Brain microvascular endothelial cell (primary cell): ENCODE measurements around the gene ACSBG1.

Experiments
- DNase-seq: peaks from one replicate; pipeline ENCODE4 v3.0.0-alpha.2; 2020
- H3K27ac ChIP-seq: fragments of 250-450 bp; sonication (Bioruptor Pico); 2 replicates; pipeline ENCODE4 v1.5.1; 2020; ENCODE audit warnings: mild to moderate bottlenecking, moderate library complexity
- H3K27me3 ChIP-seq: fragments of 250-450 bp; sonication (Bioruptor Pico); replicated peaks from 2 replicates; pipeline ENCODE4 v1.5.1; 2020; ENCODE audit warnings: mild to moderate bottlenecking
- H3K36me3 ChIP-seq: fragments of 250-450 bp; sonication (Bioruptor Pico); replicated peaks from 2 replicates; pipeline ENCODE4 v1.5.1; 2020; ENCODE audit warnings: mild to moderate bottlenecking
- H3K4me3 ChIP-seq: 2 replicates; pipeline ENCODE4 v1.5.1; 2011; ENCODE audit warnings: low read depth, mild to moderate bottlenecking, control low read depth, low read length, moderate library complexity
- in situ Hi-C: cut with HindIII; loops from 2 replicates; pipeline ENCODE4 v1.10.0; 2017; ENCODE audit warnings: low sequenced_read_pairs, low pct_ligation_motif_present
- TF ChIP-seq, protein P1 (sequence below): IDR thresholded peaks from 2 replicates; pipeline ENCODE4 v1.5.1; 2011; ENCODE audit warnings: low read depth, mild to moderate bottlenecking, moderate library complexity, low read length, control low read depth, inconsistent platforms; ENCODE audit errors: missing control alignments

Gene ACSBG1

DNA sequence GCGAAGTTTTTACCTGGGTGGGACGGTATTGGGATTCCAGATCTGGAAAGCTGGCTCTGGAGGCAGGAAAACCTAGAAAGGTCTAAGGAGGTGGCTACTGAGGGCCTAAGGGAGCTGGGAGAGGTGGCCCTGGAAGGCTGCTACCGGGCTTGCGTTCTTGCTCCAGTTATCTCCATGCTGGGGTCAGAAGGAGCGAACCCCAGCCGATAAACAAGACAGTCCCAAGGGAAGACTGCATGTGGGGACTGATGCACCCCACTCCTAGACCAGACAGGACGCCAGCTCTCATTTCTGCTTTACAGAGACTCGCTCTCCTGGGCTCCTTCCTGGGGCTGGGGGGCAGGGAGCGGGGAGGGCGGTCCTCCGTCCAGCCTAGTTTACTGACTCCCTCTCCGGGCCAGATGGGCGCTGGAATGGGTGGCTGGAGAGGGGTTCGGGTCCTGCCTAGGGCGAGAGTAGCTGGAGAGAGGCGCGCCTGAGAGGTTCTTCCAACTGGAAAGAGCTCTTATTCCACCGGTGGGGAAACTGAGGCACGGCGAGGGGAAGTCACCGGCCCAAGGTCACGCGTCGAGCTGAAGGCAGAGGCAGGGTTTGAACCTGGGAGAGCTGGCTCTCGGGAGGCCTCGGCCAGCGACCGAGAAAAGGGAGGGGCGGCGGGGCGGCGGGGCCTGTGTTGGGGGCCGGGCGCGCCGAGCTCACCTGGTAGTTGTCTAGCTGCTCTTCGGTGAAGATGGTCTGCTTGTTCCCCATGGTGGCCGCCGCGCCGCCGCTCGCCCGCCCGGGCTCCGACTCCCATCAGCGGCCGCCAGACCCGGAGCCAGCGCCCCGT, 103.7 kb downstream of the ACSBG1 start:
- peak overlapping the region; percentile 68 for H3K4me3 ChIP-seq
- no peak for DNase-seq
- H3K36me3 ChIP-seq, result no peaks in the 10 kb centered on the region
- H3K27me3 ChIP-seq, result no peaks in the 10 kb centered on the region
- in situ Hi-C loops, result no loop called here
- TF ChIP-seq, protein P1, sequence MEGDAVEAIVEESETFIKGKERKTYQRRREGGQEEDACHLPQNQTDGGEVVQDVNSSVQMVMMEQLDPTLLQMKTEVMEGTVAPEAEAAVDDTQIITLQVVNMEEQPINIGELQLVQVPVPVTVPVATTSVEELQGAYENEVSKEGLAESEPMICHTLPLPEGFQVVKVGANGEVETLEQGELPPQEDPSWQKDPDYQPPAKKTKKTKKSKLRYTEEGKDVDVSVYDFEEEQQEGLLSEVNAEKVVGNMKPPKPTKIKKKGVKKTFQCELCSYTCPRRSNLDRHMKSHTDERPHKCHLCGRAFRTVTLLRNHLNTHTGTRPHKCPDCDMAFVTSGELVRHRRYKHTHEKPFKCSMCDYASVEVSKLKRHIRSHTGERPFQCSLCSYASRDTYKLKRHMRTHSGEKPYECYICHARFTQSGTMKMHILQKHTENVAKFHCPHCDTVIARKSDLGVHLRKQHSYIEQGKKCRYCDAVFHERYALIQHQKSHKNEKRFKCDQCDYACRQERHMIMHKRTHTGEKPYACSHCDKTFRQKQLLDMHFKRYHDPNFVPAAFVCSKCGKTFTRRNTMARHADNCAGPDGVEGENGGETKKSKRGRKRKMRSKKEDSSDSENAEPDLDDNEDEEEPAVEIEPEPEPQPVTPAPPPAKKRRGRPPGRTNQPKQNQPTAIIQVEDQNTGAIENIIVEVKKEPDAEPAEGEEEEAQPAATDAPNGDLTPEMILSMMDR, result no peak
- H3K27ac ChIP-seq, result no peak overlapping the region

DNA sequence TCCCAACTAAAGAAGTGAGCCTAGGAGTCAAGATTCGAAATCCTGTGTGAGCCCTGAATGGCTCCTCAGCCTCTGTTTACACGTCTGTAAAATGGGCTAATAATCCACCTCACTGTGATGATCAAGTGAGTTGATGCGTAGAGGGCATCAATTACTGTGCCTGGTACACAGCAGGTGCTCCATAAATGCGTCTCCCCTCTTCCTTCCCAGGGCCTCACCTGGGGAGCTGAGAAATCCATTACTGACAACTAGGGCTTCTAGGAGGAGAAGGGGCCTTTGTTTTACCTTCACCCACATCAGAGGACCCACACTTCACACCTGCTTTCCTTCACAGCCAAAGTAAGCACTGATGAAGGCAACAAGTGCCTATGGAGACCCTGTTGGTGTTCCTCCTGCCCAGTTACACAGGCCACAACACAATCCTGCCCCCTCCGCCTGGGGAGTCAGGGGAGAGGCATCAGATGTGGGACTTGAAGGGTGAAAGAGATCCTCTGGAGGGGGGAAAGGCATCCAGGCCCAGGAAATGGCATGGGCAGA, 104.5 kb downstream of the ACSBG1 start:
- DNase-seq, result no peak
- in situ Hi-C loops, result no loop called here
- TF ChIP-seq, protein P1, result no peak
- H3K36me3 ChIP-seq, result no peaks in the 10 kb centered on the region
- H3K27ac ChIP-seq, result no peak overlapping the region
- H3K27me3 ChIP-seq, result no peaks in the 10 kb centered on the region
- H3K4me3 ChIP-seq, result no peak overlapping the region

DNA sequence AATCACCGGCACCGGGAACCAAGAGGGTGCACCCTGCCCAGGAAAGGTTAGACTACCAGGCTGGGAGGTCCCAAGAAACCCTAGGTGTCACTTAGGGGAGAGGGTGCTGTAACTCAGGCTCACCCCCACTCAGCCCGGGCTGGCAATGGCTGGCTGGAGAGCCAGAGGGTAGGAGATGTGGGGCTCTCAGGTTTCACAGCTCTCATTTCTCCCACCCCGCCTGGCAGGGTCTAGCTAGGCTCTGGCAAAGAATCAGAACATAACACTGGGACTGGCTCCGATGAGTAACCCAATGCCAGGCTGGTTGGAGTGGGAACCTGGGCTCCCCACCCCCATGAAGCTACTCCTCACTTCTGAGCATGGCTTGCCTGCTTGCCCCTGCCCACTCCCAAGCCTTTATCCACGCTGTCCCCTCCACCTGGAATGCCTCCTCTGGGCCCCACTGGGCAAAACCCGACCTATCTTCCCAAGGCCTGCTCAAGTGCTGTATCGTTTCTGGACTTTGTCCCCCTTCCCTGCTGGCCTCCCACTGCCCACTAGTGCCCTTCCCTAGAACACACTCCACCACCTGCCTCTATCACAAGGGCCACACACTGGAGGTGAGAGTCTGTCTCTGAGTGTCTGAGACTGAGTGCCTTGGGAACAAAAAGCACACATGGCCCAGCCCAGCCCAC, 105.2 kb downstream of the ACSBG1 start:
- Histone ChIP-seq H3K27me3 (no peaks in the 10 kb centered on the region), H3K27ac (no peak overlapping the region)
- in situ Hi-C loops, result no loop called here

DNA sequence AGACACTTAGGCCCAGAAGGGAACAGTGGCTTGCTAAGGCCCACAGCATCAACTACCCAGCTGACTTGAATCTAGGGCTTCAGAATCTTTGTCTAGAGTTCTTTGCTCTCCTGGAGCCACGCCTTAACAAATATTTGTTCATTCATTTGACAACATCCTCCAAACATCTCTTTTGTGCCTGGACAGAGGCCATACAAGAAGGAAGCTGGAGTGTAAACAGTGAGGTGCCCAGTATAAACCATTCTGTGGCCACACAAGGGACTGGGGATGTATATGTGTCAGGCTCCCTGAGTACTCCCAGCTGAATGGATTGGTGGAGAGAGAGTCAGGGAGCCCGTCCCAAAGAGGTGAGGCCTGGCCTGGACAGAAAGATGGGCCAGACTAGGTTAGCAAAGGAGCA, 106.5 kb downstream of the ACSBG1 start:
- TF ChIP-seq, protein P1, result no peak
- in situ Hi-C loops, result no loop called here
- Histone ChIP-seq H3K4me3 (no peak overlapping the region), H3K36me3 (no peaks in the 10 kb centered on the region), H3K27me3 (no peaks in the 10 kb centered on the region), H3K27ac (no peak overlapping the region)
- no peak for DNase-seq

More for the DNA sequence above, 105.2 kb downstream of the ACSBG1 start:
- TF ChIP-seq, protein P1, result no peak
- Histone ChIP-seq H3K4me3 (no peak overlapping the region), H3K36me3 (no peaks in the 10 kb centered on the region)
- DNase-seq, result no peak

DNA sequence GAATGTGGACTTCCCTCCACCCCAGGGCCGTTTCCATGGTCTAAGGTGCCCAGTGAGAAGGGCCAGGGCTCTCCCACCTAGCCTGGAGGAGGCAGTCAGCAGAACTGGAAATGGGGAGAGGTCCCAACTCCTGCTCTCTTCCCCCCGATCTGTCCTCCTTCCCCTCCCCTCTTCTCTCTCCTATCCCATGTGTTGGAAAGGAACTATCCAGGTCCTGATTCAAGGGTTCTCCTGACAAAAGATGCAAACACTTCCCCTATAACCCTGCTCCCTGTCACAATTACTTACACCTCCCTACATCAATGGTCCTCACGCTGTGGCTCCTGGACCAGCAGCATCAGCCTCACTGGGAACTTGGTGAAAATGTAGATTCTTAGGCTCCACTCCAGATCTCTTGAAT, 109.1 kb downstream of the ACSBG1 start:
- no peaks in the 10 kb centered on the region for H3K27me3 ChIP-seq
- no peak overlapping the region for H3K27ac ChIP-seq
- TF ChIP-seq, protein P1, result no peak
- H3K36me3 ChIP-seq, result no peaks in the 10 kb centered on the region
- no peak overlapping the region for H3K4me3 ChIP-seq
- no peak for DNase-seq
- in situ Hi-C loops, result no loop called here
